H1 (cell line): ENCODE measurements around the gene ZNF112. TPM values are rescaled to one million over a fixed set of nuclear protein-coding genes. Genes with fewer than 3 reads are reported as not detected.

ENCODE experiments used
- CEBPB ChIP-seq: IDR thresholded peaks from 2 replicates; pipeline ENCODE4 v1.6.1; 2012; ENCODE audit warnings: low read depth, low read length
- CHD1 ChIP-seq: IDR thresholded peaks from 2 replicates; pipeline ENCODE4 v1.6.1; 2012; ENCODE audit warnings: low read depth, low read length, improper control_type of control experiment
- CHD2 ChIP-seq: IDR thresholded peaks from 2 replicates; pipeline ENCODE4 v1.6.1; 2012; ENCODE audit warnings: low read length, improper control_type of control experiment
- EP300 ChIP-seq, 2 experiments: IDR thresholded peaks; 1 replicate in 1 of 2; 2 replicates in 1 of 2; pipeline ENCODE4 v1.6.1; 2011 to 2012; ENCODE audit warnings: low read depth in 2 of 2, low read length in 2 of 2, mild to moderate bottlenecking in 2 of 2, borderline replicate concordance in 1 of 2, inconsistent platforms in 1 of 2, moderate library complexity in 1 of 2
- EZH2 ChIP-seq: fragments of 200-600 bp; sonication (generic); IDR thresholded peaks from 2 replicates; pipeline ENCODE4 v1.7.1; 2012; ENCODE audit warnings: low read depth, mild to moderate bottlenecking, moderate library complexity, low read length, inconsistent platforms; ENCODE audit not compliant: severe bottlenecking
- GABPA ChIP-seq: IDR thresholded peaks from 2 replicates; pipeline ENCODE4 v1.6.1; 2011; ENCODE audit warnings: mild to moderate bottlenecking, low read length, moderate library complexity, borderline replicate concordance; ENCODE audit not compliant: insufficient read depth
- HDAC2 ChIP-seq, 2 experiments: fragments of 300-600 bp in 1 of 2; sonication (generic) in 1 of 2; IDR thresholded peaks; 2 replicates each; pipeline ENCODE4 v1.6.1; 2011 to 2012; ENCODE audit warnings: low read depth in 2 of 2, low read length in 2 of 2, mild to moderate bottlenecking in 2 of 2, moderate library complexity in 2 of 2, borderline replicate concordance in 1 of 2, inconsistent platforms in 1 of 2
- JUN ChIP-seq: IDR thresholded peaks from 2 replicates; pipeline ENCODE4 v1.6.1; 2011; ENCODE audit warnings: low read depth, mild to moderate bottlenecking, improper control_type of control experiment, low read length
- JUND ChIP-seq: IDR thresholded peaks from 2 replicates; pipeline ENCODE4 v1.6.1; 2011; ENCODE audit warnings: mild to moderate bottlenecking, improper control_type of control experiment, low read length
- KDM4A ChIP-seq: IDR thresholded peaks from one replicate; pipeline ENCODE4 v1.7.1; 2012; ENCODE audit warnings: low read depth, mild to moderate bottlenecking, moderate library complexity, low read length, inconsistent platforms; ENCODE audit not compliant: severe bottlenecking
- KDM5A ChIP-seq: fragments of 200-600 bp; IDR thresholded peaks from 2 replicates; pipeline ENCODE4 v1.7.1; 2012; ENCODE audit warnings: mild to moderate bottlenecking, low read length, inconsistent platforms, mixed read lengths
- NRF1 ChIP-seq: IDR thresholded peaks from 2 replicates; pipeline ENCODE4 v1.6.1; 2011; ENCODE audit warnings: mild to moderate bottlenecking, low read depth, low read length, improper control_type of control experiment
- POLR2A ChIP-seq, 2 experiments: IDR thresholded peaks; 1 replicate in 1 of 2; 2 replicates in 1 of 2; pipeline ENCODE4 v1.6.1; 2011; ENCODE audit warnings: low read depth in 2 of 2, low read length in 2 of 2, mild to moderate bottlenecking in 2 of 2; ENCODE audit errors: control extremely low read depth in 1 of 2
- POU5F1 ChIP-seq: IDR thresholded peaks from 2 replicates; pipeline ENCODE4 v1.6.1; 2011; ENCODE audit warnings: low read depth, mild to moderate bottlenecking, low read length, moderate library complexity
- RXRA ChIP-seq: IDR thresholded peaks from 2 replicates; pipeline ENCODE4 v1.6.1; 2011; ENCODE audit warnings: low read depth, mild to moderate bottlenecking, low read length, moderate library complexity; ENCODE audit not compliant: insufficient read depth
- TAF7 ChIP-seq: optimal IDR thresholded peaks from 2 replicates; pipeline ENCODE3; 2011; ENCODE audit warnings: low read depth, mild to moderate bottlenecking, inconsistent platforms, low read length, moderate library complexity, borderline replicate concordance
- TBP ChIP-seq: IDR thresholded peaks from 2 replicates; pipeline ENCODE4 v1.6.1; 2011; ENCODE audit warnings: low read depth, low read length, improper control_type of control experiment
- TCF12 ChIP-seq: IDR thresholded peaks from 2 replicates; pipeline ENCODE4 v1.6.1; 2011; ENCODE audit warnings: low read depth, mild to moderate bottlenecking, low read length
- YY1 ChIP-seq: IDR thresholded peaks from 2 replicates; pipeline ENCODE4 v1.6.1; 2011; ENCODE audit warnings: low read depth, mild to moderate bottlenecking, low read length
- polyA plus RNA-seq, 7 experiments: library from polyadenylated mRNA; depleted of rRNA in 3 of 7; stranded (reverse) in 5 of 7; unstranded in 2 of 7; fragments of >200 nt in 5 of 7; fragments of 200-250 nt in 2 of 7; gene quantifications; 1 replicate in 5 of 7; 2 replicates in 1 of 7; 4 replicates in 1 of 7; pipeline versions ENCODE4 v1.2.1 to v1.2.3, GENCODE V29; 2011 to 2013; ENCODE audit warnings: missing spikeins in 2 of 7, mixed read lengths in 2 of 7
- total RNA-seq: library from RNA; stranded (reverse); fragmentation: NEBNext Ultra II Directional; extraction: Animal tissue kit (Norgen Biotek cat#: 25700); gene quantifications from 2 replicates; pipeline ENCODE4 v1.2.1, GENCODE V29; 2021
- TF ChIP-seq, protein P1 (sequence below): IDR thresholded peaks from 2 replicates; pipeline ENCODE4 v1.6.1; 2011; ENCODE audit warnings: low read length, improper control_type of control experiment
- TF ChIP-seq, protein P2 (sequence below): IDR thresholded peaks from 2 replicates; pipeline ENCODE4 v1.6.1; 2012; ENCODE audit warnings: inconsistent platforms
- TF ChIP-seq, protein P3 (sequence below): IDR thresholded peaks from 2 replicates; pipeline ENCODE4 v1.6.1; 2012; ENCODE audit warnings: low read length, inconsistent platforms

Gene ZNF112
- total and polyA plus RNA-seq, 2 of the 8 experiments (the other 6 are each of a cell fraction or from before 2014, with no cell fraction given), result 0.70 to 2.8 TPM

DNA sequence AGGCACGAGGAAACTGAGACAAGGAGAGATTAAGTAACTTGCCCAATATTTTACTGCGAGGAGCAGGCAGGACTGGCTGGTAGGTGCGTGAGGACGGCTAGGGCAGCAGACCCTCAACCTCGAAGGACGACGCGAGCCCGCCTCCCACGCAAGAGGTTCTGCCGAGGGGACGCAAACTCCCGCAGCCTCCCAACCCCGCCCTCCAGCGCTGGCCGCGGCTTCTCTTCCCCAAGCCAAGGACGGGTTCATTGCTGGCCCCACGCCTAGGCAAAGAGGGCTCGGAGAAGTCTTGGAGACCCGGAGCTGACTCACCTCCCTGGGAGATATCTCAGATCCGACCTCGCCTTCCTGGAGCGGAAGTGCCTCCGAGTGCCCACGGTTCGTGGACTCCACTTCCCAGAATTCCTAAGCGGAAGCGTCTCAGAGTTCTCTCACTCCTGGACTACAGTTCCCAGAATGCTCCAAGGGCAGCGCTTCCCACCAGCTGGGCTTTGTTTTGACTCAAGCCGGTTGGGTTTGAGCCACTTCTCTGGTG lies 51.8 kb downstream of the ZNF112 start, which contains the start of gene ZNF235 (continued):
- no peak for TF ChIP-seq CEBPB
- peak; percentile 29 to 66 for TF ChIP-seq POLR2A (IDR thresholded peaks at IDR 0.05; ENCODE audit: control extremely low read depth in 1 of 2, low read depth in 2 of 2, low read length in 2 of 2)
- no peak for TF ChIP-seq YY1
- peak; percentile 99 for TF ChIP-seq KDM4A
- TF ChIP-seq CHD1, result no peak
- TF ChIP-seq GABPA, result peak; percentile 93; the same call in 1 of the 2 replicates
- no peak for TF ChIP-seq JUN
- no peak for TF ChIP-seq CHD2
- TF ChIP-seq EZH2, result no peak
- TF ChIP-seq, protein P1, sequence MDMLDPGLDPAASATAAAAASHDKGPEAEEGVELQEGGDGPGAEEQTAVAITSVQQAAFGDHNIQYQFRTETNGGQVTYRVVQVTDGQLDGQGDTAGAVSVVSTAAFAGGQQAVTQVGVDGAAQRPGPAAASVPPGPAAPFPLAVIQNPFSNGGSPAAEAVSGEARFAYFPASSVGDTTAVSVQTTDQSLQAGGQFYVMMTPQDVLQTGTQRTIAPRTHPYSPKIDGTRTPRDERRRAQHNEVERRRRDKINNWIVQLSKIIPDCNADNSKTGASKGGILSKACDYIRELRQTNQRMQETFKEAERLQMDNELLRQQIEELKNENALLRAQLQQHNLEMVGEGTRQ, result no peak
- peak; percentile 49; the same call in 1 of the 2 replicates for TF ChIP-seq TBP
- TF ChIP-seq TCF12, result no peak
- no peak for TF ChIP-seq RXRA
- peak in 1 of 2 experiments; percentile 76; a peak in 1 of 4 replicates for TF ChIP-seq HDAC2 (IDR thresholded peaks at IDR 0.05; ENCODE audit: borderline replicate concordance in 1 of 2, low read depth in 2 of 2, low read length in 2 of 2)
- TF ChIP-seq KDM5A, result no peak
- TF ChIP-seq, protein P2, sequence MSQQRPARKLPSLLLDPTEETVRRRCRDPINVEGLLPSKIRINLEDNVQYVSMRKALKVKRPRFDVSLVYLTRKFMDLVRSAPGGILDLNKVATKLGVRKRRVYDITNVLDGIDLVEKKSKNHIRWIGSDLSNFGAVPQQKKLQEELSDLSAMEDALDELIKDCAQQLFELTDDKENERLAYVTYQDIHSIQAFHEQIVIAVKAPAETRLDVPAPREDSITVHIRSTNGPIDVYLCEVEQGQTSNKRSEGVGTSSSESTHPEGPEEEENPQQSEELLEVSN, result 0 out of 2 replicates have a peak, but pooled peaks have one; percentile 27
- no peak for TF ChIP-seq POU5F1
- TF ChIP-seq JUND, result peak; percentile 35; the same call in 1 of the 2 replicates
- TF ChIP-seq, protein P3, sequence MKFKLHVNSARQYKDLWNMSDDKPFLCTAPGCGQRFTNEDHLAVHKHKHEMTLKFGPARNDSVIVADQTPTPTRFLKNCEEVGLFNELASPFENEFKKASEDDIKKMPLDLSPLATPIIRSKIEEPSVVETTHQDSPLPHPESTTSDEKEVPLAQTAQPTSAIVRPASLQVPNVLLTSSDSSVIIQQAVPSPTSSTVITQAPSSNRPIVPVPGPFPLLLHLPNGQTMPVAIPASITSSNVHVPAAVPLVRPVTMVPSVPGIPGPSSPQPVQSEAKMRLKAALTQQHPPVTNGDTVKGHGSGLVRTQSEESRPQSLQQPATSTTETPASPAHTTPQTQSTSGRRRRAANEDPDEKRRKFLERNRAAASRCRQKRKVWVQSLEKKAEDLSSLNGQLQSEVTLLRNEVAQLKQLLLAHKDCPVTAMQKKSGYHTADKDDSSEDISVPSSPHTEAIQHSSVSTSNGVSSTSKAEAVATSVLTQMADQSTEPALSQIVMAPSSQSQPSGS, result no peak
- TF ChIP-seq EP300 (IDR thresholded peaks at IDR 0.05; ENCODE audit: borderline replicate concordance in 1 of 2, low read depth in 2 of 2, low read length in 2 of 2), result no peak
- no peak for TF ChIP-seq TAF7
- TF ChIP-seq NRF1, result no peak
